PC-3 (cell line): ENCODE data around the gene ZNF680.

Source experiments
- CTCF ChIP-seq: fragments of 300-600 bp; sonication (generic); conservative IDR thresholded peaks from 2 replicates; pipeline ENCODE4 v1.5.1; 2017; ENCODE audit warnings: antibody characterized with exemption, low read depth, mild to moderate bottlenecking, low read length
- EZH2 ChIP-seq: fragments of 300-600 bp; sonication (generic); IDR thresholded peaks from one replicate; pipeline ENCODE4 v1.6.1; 2017; ENCODE audit warnings: antibody characterized with exemption, mild to moderate bottlenecking, low read length; ENCODE audit not compliant: unreplicated experiment
- EZH2phosphoT487 ChIP-seq: fragments of 300-600 bp; sonication (generic); IDR thresholded peaks from 2 replicates; pipeline ENCODE4 v1.6.1; 2018; ENCODE audit warnings: mild to moderate bottlenecking, antibody characterized with exemption, low read length, borderline replicate concordance

- no peak for TF ChIP-seq CTCF
- TF ChIP-seq EZH2: no peak
- TF ChIP-seq EZH2phosphoT487: no peak
Observed at GRCh38 chr7:64559206-64559605, 3.7 kb downstream of the ZNF680 start.
